IPS-15b (cell line): ENCODE data around the gene KCNJ6.

Experiments used
- H3K27me3 ChIP-seq: one replicate; pipeline ENCODE4 v1.6.1; 2013; ENCODE audit warnings: low read length; ENCODE audit not compliant: control insufficient read depth, insufficient read depth
- H3K36me3 ChIP-seq: one replicate; pipeline ENCODE4 v1.6.1; 2013; ENCODE audit warnings: low read length; ENCODE audit not compliant: control insufficient read depth, insufficient read depth
- H3K4me1 ChIP-seq: one replicate; pipeline ENCODE4 v1.6.1; 2013; ENCODE audit warnings: mild to moderate bottlenecking, low read length; ENCODE audit not compliant: control insufficient read depth, insufficient read depth
- H3K4me3 ChIP-seq: one replicate; pipeline ENCODE4 v1.5.1; 2013; ENCODE audit warnings: low read depth, low read length
- H3K9ac ChIP-seq: one replicate; pipeline ENCODE4 v1.6.1; 2013; ENCODE audit warnings: low read depth, mild to moderate bottlenecking, low read length
- H3K9me3 ChIP-seq: one replicate; pipeline ENCODE4 v1.6.1; 2013; ENCODE audit warnings: mild to moderate bottlenecking, low read length; ENCODE audit not compliant: control insufficient read depth, insufficient read depth

The KCNJ6 gene

DNA sequence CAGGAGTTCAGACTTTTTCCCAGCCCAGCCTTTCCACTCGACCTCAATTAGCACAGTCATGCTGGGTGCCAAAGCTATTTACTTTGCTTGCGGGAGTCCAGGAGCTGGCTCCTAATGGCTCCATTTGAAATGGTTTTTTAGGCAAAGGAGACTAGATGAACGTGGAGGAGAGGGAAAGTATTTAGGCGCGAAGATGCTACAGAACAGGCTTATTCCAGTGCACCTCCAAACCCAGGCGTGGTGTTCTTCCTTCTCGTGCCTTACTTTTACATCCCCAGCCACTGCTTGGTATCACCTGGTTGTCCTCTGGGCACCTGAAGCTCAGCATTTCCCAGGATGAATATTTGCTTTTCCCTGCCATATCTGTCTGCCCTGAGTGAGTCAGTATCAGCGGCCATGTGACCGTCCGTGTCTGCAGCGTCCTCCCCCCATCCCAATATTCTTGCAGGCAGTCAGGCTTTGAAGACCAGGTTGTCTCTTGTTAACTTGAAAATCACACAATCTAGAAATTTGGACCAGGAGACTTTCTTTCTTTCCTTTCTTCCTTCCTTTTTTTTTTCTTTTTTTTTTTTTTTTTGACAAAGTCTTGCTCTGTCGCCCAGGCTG lies 351.2 kb downstream of the KCNJ6 start:
- H3K27me3 ChIP-seq = peaks cover 13% of the 10 kb centered on the region
- peaks cover 8% of the 10 kb centered on the region for H3K4me1 ChIP-seq
- no peaks in the 10 kb centered on the region for H3K36me3 ChIP-seq
- H3K9me3 ChIP-seq = no peaks in the 10 kb centered on the region
- H3K4me3 ChIP-seq = peak overlapping the region; percentile 77
- no peak overlapping the region for H3K9ac ChIP-seq

DNA sequence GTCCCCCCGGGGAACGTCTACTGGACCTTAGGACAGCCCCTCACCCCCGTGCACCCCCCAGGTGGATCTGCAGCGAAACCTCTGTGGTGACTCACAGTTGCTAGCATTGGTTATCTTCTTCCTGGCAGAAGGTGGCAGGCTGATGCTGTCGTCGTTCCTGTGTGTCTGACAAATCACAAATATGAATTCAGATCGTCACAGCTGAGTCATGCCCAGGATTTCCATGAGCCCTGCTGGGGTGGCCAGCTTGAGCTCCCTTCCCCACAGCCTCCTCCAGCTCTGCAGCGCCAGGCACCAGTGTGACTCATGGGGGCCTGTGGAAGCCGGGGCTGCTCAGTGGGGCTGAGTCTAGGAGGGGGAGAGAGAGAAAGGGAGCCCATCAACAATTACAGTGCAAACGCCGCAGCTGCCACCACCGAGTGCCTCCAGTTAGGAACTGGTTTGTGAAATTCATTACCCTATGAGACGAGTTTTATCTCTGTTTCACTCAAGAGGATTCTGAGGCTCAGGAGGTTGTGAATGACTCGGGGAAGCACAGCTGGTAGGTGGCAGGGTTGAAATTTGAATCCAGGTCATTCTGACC lies 351.8 kb downstream of the KCNJ6 start:
- Histone ChIP-seq H3K36me3 (no peaks in the 10 kb centered on the region), H3K27me3 (peaks cover 13% of the 10 kb centered on the region), H3K9me3 (no peaks in the 10 kb centered on the region), H3K4me3 (peak overlapping the region; percentile 77), H3K9ac (peak overlapping the region; percentile 50), H3K4me1 (peaks cover 8% of the 10 kb centered on the region)

DNA sequence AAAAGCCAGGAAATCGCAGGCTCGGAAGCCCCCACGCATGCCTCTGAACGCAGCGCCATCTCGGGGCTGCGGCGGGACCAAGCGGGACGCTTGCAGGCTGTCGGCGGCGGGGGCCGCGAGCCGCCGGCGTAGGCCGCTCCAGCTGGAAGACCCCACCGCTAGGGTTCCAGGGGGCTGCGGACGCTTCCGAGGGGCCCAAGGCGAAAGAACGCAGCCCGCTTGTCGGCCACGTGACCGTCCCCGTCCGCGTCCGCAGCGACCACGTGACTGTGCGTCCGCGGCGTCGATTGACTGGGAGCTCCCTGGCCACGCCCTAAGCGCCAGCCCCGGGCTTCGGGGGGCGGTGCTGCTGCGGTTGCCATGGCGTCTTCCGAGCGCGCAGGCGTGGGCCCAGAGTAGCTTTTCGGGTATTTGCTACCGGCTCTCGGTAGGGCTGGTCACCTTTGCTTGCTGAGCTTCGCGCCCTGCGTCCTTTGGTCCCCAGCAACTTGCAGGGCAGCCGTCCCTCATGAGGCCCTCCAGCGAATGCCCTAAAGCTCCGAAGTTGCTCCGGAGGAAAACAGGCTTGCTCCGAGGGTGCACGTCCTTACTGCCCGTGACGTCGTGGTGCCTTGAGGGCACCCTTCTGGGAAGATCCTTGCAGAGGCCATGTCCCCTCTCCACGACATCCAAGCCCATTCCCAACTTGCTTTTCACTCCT lies 352.5 kb downstream of the KCNJ6 start:
- peaks cover 13% of the 10 kb centered on the region for H3K27me3 ChIP-seq
- H3K9me3 ChIP-seq = no peaks in the 10 kb centered on the region
- peak overlapping the region; percentile 74 for H3K9ac ChIP-seq
- H3K4me3 ChIP-seq = peak overlapping the region; percentile 77
- H3K4me1 ChIP-seq = peaks cover 8% of the 10 kb centered on the region
- H3K36me3 ChIP-seq = no peaks in the 10 kb centered on the region

DNA sequence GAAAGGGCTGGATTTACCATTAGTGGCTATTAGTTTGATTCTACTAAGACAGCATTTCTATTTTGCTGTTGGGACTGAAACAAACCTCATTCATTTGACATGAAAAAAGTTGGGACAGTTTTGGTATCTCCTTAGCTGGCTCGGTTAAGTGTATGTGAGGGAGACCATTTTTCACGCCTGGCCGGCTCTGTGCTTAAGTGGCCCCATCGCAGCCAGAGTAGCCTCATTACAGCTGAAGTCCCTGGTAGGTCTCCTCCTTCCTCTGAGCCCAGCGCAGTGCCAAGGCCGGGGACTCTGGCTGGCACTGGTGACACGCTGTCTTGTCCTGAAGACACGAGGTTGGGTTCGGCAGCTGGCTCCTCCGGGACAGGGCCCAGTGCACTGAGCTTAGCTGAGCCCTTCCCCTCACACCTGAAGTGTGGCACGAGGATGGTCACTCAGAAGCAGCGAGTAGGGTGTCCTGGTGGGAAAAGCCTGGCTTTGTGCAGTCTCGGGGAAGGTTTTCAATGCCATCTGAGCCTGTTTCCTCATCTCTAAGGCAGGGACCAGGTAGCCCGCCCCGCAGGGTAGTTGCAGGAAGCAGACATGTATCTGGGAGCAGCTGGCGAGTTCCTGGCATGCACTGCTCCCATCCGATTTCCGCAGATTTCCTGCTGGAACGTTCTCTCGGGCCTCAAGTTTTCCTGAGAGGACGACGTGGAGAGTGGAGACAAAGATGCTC lies 353.2 kb downstream of the KCNJ6 start:
- Histone ChIP-seq H3K9me3 (no peaks in the 10 kb centered on the region), H3K4me1 (peaks cover 8% of the 10 kb centered on the region), H3K36me3 (no peaks in the 10 kb centered on the region), H3K4me3 (peak overlapping the region; percentile 77), H3K9ac (peak overlapping the region; percentile 74), H3K27me3 (peaks cover 13% of the 10 kb centered on the region)

DNA sequence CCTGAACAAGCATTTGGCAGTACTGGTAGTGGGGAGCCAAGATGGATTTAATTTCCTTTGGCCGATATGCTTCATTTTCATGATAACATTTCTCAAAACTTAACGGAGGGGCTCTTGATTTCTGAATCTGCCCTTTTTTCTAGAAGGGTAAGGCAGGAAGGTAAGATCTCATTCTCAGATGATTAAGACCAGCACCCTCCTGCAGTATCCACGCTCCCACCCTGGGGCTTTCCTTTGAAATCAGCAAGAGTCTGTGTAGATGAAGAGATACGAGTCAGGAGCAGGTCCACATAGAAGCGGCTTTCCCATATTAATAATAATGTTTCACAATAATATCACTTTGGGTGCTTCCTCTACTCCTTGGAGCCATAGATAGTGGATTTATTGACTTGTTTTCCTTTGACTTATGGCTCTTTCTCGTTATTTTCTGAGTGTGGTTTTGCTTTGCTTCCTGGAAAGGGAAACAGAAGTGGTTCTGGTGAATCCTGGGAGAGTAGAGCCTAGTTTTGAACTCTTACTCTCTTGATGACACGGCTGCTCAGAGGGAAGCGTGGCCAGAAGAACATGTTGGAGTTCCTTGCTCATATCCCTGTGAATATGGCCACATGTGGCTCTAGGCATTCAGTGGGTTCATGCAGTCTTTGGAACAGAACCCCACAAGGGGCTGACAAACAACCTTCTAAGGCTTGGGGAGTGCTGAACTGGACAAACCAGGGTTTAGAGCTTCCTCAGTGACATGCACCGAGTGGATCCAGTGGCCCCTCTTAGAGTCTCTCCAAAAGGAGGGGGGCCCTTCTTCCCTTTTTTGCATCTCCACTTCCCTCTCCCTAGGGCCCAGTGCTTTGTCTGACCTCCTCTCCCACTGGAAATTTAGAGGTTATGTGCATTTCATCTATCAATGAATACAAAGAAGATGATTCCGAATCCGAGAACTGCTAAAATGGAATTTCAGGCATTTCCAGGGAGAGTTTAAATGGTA lies 354.0 kb downstream of the KCNJ6 start:
- peaks cover 8% of the 10 kb centered on the region for H3K4me1 ChIP-seq
- no peaks in the 10 kb centered on the region for H3K9me3 ChIP-seq
- no peak overlapping the region for H3K9ac ChIP-seq
- peaks cover 1% of the 10 kb centered on the region for H3K36me3 ChIP-seq
- no peak overlapping the region for H3K4me3 ChIP-seq
- H3K27me3 ChIP-seq = peaks cover 13% of the 10 kb centered on the region

DNA sequence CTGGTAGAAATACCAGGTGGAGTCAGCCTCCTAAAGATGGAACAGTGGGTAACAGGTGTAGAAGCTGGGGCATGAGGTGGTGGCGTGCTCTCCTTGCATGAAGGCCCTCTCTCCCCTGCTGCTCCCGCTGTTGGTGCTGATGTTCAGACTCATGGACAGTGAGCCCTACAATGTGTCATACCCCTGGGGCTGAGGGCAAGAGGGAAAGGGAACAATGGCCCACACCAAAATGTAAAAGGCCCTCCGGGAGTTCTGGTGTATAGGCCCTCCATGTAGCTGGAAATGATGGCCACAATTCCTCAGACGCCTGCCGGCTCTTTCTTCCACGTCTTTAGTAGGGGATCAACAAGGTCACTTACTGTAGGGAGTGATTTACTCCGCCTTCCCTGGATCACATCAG lies 354.8 kb downstream of the KCNJ6 start:
- Histone ChIP-seq H3K27me3 (peaks cover 13% of the 10 kb centered on the region), H3K9me3 (no peaks in the 10 kb centered on the region), H3K9ac (no peak overlapping the region), H3K36me3 (peaks cover 2% of the 10 kb centered on the region), H3K4me1 (peaks cover 8% of the 10 kb centered on the region), H3K4me3 (no peak overlapping the region)

DNA sequence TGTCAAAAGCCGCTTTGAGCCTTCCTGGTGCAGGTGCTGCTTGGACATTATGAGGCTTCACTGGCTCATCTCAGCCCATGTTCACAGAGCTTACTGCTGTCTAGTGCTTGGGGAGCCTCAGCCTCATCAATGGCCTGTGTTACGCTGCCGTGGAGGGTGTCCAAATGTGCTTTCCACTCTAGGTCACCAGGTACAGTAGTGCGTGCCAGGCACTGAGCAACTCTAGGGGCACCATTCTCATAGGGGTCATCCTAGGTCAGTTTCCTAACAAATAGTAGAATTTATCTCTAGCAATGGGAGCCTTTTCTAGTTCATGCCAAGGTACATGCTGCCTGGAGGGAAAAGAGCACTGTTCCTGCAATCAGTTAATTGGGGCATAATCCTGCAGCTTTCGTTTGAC lies 355.9 kb downstream of the KCNJ6 start:
- H3K9me3 ChIP-seq = no peaks in the 10 kb centered on the region
- H3K4me3 ChIP-seq = no peak overlapping the region
- H3K4me1 ChIP-seq = peaks cover 8% of the 10 kb centered on the region
- peaks cover 13% of the 10 kb centered on the region for H3K27me3 ChIP-seq
- H3K9ac ChIP-seq = no peak overlapping the region
- peaks cover 2% of the 10 kb centered on the region for H3K36me3 ChIP-seq

DNA sequence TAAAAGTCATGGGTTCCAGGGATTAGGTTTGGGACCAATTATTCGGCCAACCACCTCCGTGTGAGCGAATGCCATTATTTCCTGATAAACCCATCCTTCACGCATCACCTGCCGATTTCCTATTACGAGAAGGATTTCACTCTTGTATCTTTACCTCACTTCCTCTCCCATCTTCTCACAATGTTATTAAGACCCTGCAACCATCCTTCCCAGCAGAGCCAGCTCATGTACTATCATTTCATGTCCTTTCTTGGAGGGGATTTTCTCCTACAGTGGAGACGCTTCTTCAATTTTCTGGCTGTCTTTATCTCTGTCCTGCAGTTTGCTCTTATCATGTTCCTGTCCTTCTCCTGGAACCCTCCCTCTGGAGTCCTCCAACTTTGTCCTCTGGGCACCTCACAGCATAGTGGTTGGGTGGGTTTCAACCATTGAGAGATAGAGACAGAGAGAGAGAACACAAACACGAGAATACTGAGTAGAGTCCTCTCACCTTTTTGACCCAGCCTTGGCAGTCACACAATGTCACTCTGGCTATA lies 357.5 kb downstream of the KCNJ6 start:
- H3K4me3 ChIP-seq = no peak overlapping the region
- no peaks in the 10 kb centered on the region for H3K9me3 ChIP-seq
- no peaks in the 10 kb centered on the region for H3K4me1 ChIP-seq
- peaks cover 13% of the 10 kb centered on the region for H3K27me3 ChIP-seq
- H3K9ac ChIP-seq = no peak overlapping the region
- peaks cover 2% of the 10 kb centered on the region for H3K36me3 ChIP-seq
